Brain microvascular endothelial cell (primary cell): Measurements from ENCODE around the gene CARS1.

ENCODE experiments used
- DNase-seq: peaks from one replicate; pipeline ENCODE4 v3.0.0-alpha.2; 2020
- H3K27ac ChIP-seq: fragments of 250-450 bp; sonication (Bioruptor Pico); 2 replicates; pipeline ENCODE4 v1.5.1; 2020; ENCODE audit warnings: mild to moderate bottlenecking, moderate library complexity
- H3K27me3 ChIP-seq: fragments of 250-450 bp; sonication (Bioruptor Pico); replicated peaks from 2 replicates; pipeline ENCODE4 v1.5.1; 2020; ENCODE audit warnings: mild to moderate bottlenecking
- H3K36me3 ChIP-seq: fragments of 250-450 bp; sonication (Bioruptor Pico); replicated peaks from 2 replicates; pipeline ENCODE4 v1.5.1; 2020; ENCODE audit warnings: mild to moderate bottlenecking
- H3K4me3 ChIP-seq: 2 replicates; pipeline ENCODE4 v1.5.1; 2011; ENCODE audit warnings: low read depth, mild to moderate bottlenecking, control low read depth, low read length, moderate library complexity
- CTCF ChIP-seq: IDR thresholded peaks from 2 replicates; pipeline ENCODE4 v1.5.1; 2011; ENCODE audit warnings: low read depth, mild to moderate bottlenecking, moderate library complexity, low read length, control low read depth, inconsistent platforms; ENCODE audit errors: missing control alignments
- in situ Hi-C: cut with HindIII; loops from 2 replicates; pipeline ENCODE4 v1.10.0; 2017; ENCODE audit warnings: low sequenced_read_pairs, low pct_ligation_motif_present

CARS1 gene

GRCh38 chr11:2974272-2974671 is 83.0 kb downstream of the CARS1 start:
- in situ Hi-C loops, result no loop called here
- no peak for TF ChIP-seq CTCF
- DNase-seq, result no peak
- Histone ChIP-seq H3K36me3 (peaks cover 71% of the 10 kb centered on the region), H3K27ac (no peak overlapping the region), H3K27me3 (no peaks in the 10 kb centered on the region), H3K4me3 (no peak overlapping the region)

- no peak for DNase-seq
- Histone ChIP-seq H3K36me3 (peaks cover 73% of the 10 kb centered on the region), H3K4me3 (no peak overlapping the region), H3K27ac (no peak overlapping the region), H3K27me3 (no peaks in the 10 kb centered on the region)
- in situ Hi-C loops, result no loop called here
- no peak for TF ChIP-seq CTCF
Observed at GRCh38 chr11:2968341-2968900, 88.8 kb downstream of the CARS1 start.

GRCh38 chr11:2964782-2965181 is 92.4 kb downstream of the CARS1 start:
- DNase-seq, result no peak
- H3K36me3 ChIP-seq, result peaks cover 62% of the 10 kb centered on the region
- in situ Hi-C loops, result no loop called here
- no peak overlapping the region for H3K27ac ChIP-seq
- no peaks in the 10 kb centered on the region for H3K27me3 ChIP-seq
- TF ChIP-seq CTCF, result no peak
- H3K4me3 ChIP-seq, result no peak overlapping the region

GRCh38 chr11:2963761-2964160 is 93.5 kb downstream of the CARS1 start:
- TF ChIP-seq CTCF, result no peak
- no peak for DNase-seq
- no peak overlapping the region for H3K4me3 ChIP-seq
- in situ Hi-C loops, result no loop called here
- peaks cover 64% of the 10 kb centered on the region for H3K36me3 ChIP-seq
- no peaks in the 10 kb centered on the region for H3K27me3 ChIP-seq
- H3K27ac ChIP-seq, result no peak overlapping the region

GRCh38 chr11:2963112-2963754 is 94.0 kb downstream of the CARS1 start:
- TF ChIP-seq CTCF, result no peak
- H3K27ac ChIP-seq, result no peak overlapping the region
- H3K4me3 ChIP-seq, result no peak overlapping the region
- DNase-seq, result no peak
- H3K27me3 ChIP-seq, result no peaks in the 10 kb centered on the region
- H3K36me3 ChIP-seq, result peaks cover 64% of the 10 kb centered on the region
- in situ Hi-C loops, result no loop called here

GRCh38 chr11:2961080-2961479 is 96.1 kb downstream of the CARS1 start:
- Histone ChIP-seq H3K36me3 (peaks cover 61% of the 10 kb centered on the region), H3K27me3 (no peaks in the 10 kb centered on the region), H3K27ac (no peak overlapping the region), H3K4me3 (no peak overlapping the region)
- no peak for DNase-seq
- in situ Hi-C loops, result no loop called here
- no peak for TF ChIP-seq CTCF
